Pancreas (tissue), 10 donors: ENCODE measurements around the gene DTNBP1. TPM values are rescaled to one million over a fixed set of nuclear protein-coding genes. Genes with fewer than 3 reads are reported as not detected.
"Not testable (repeated sequence)": the region's sequence is repeated elsewhere in the genome, so short reads cannot be mapped to it uniquely, and the experiment has no call there.

Experiments
- ATAC-seq, 4 donors: fragments of 200-7000 bp; cut with Tn5 transposase; one replicate each; pipeline versions ENCODE4 v1.8.0 to v1.9.1; 2020; ENCODE audit warnings: mild to moderate bottlenecking in 4 of 4, moderate library complexity in 4 of 4
- DNase-seq, 6 donors: peaks; one replicate each; pipeline ENCODE4 v3.0.0-alpha.2; 2020
- FAIRE-seq: peaks from 2 replicates; lab custom pipeline; 2012; peaks lifted over from hg19 to GRCh38; lab: Jason Lieb, UNC
- H3K27ac ChIP-seq, 4 donors: fragments of 200-600 bp; sonication (generic); 1 replicate in 3 of 4; 2 replicates in 1 of 4; pipeline versions ENCODE4 v1.5.0 to v1.8.0; 2020
- H3K27me3 ChIP-seq, 4 donors: fragments of 200-600 bp; one replicate each; pipeline ENCODE4 v1.8.0; 2021
- H3K36me3 ChIP-seq, 3 donors: fragments of 200-600 bp; sonication (generic) in 1 of 3; one replicate each; pipeline versions ENCODE4 v1.5.0 to v1.8.0; 2020 to 2021
- H3K4me1 ChIP-seq, 3 donors: fragments of 200-600 bp; one replicate each; pipeline ENCODE4 v1.8.0; 2021
- H3K4me3 ChIP-seq, 4 donors: fragments of 200-600 bp; sonication (generic) in 2 of 4; one replicate each; pipeline versions ENCODE4 v1.5.0 to v1.8.0; 2020 to 2021
- H3K9me3 ChIP-seq, 4 donors: fragments of 200-600 bp; one replicate each; pipeline ENCODE4 v1.8.0; 2021
- WGBS, 2 donors: extraction: QIAGEN DNeasy Blood & Tissue Kit; methylation state at CpG; one replicate each; pipeline ENCODE4 v1.1.7; 2013; 5-methylcytosine and 5-hydroxymethylcytosine counted together
- intact Hi-C, 3 donors: fragments of 100-400 bp; cut with DNase I; formaldehyde crosslinking; loops; one replicate each; pipeline versions ENCODE4 v1.11.1 to v1.14.2; 2022
- polyA plus RNA-seq, 2 donors: library from polyadenylated mRNA; stranded (reverse); fragments of 200-250 nt; gene quantifications; one replicate each; pipeline ENCODE4 v1.2.3, GENCODE V29; 2013
- total RNA-seq, 6 donors: library from RNA; stranded (reverse); fragmentation: NEBNext Ultra II Directional in 4 of 6; extraction: Animal tissue kit (Norgen Biotek cat#: 25700) in 4 of 6; gene quantifications; one replicate each; pipeline versions ENCODE4 v1.2.1 to v1.2.4, GENCODE V29; 2021 to 2023
- TF ChIP-seq, protein P1 (sequence below), 4 donors: fragments of 200-600 bp; sonication (generic) in 3 of 4; IDR thresholded peaks; one replicate each; pipeline versions ENCODE4 v1.5.0 to v1.8.0; 2021; ENCODE audit warnings: antibody characterized with exemption in 4 of 4
- donor health status: healthy with polysubstance abuse.
- donor health status: DM: no; HTN: no; CAD: no; lungs with moderate emphysema.
- donor health status: DM: no; HTN: no; CAD: no.
- donor health status: control.
- donor health status: control.
- donor health status: Bipolar disorder and iron deficiency.
- donor health status: DM: yes; HTN: yes; CAD: no.
- donor health status: DM: no; HTN: no; CAD: no.
- donor health status: DM: no; HTN: no; CAD: no.
- donor health status: DM: yes; HTN: yes; CAD: no.

Gene DTNBP1
- total and polyA plus RNA-seq, 8 donors, result 6.5 to 11.5 (median 8.0) TPM

DNA sequence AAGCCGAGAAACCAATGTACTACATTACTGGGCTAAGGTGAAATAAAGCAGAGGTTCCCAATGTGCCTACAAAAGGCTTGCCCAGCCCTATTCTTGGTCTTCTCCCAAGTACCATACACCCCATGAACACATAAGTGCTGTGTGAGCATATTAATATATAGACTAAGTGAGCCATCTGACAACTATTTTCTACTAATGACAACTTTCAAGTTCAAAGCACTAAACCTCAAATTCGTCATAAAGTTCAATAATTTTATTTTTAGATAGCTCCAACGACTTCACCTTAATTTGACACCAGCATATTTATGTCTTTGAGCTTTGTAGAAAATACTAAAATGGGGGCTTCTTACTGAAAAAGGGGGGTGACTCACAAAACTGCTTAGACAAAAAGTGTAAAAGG, 6.7 kb downstream of the DTNBP1 start:
- no peak for DNase-seq
- H3K36me3 ChIP-seq, result no peaks in the 10 kb centered on the region
- no peaks in the 10 kb centered on the region for H3K27me3 ChIP-seq
- H3K4me1 ChIP-seq, result no peaks in the 10 kb centered on the region
- H3K27ac ChIP-seq, result no peak overlapping the region
- TF ChIP-seq, protein P1, sequence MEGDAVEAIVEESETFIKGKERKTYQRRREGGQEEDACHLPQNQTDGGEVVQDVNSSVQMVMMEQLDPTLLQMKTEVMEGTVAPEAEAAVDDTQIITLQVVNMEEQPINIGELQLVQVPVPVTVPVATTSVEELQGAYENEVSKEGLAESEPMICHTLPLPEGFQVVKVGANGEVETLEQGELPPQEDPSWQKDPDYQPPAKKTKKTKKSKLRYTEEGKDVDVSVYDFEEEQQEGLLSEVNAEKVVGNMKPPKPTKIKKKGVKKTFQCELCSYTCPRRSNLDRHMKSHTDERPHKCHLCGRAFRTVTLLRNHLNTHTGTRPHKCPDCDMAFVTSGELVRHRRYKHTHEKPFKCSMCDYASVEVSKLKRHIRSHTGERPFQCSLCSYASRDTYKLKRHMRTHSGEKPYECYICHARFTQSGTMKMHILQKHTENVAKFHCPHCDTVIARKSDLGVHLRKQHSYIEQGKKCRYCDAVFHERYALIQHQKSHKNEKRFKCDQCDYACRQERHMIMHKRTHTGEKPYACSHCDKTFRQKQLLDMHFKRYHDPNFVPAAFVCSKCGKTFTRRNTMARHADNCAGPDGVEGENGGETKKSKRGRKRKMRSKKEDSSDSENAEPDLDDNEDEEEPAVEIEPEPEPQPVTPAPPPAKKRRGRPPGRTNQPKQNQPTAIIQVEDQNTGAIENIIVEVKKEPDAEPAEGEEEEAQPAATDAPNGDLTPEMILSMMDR (IDR thresholded peaks at IDR 0.05), result no peak
- intact Hi-C loops, result no loop called here
- ATAC-seq, result no peak
- no peaks in the 10 kb centered on the region for H3K9me3 ChIP-seq
- no peak overlapping the region for H3K4me3 ChIP-seq
- WGBS, 2 donors, result 70 to 73% methylated on average over 3 of the region's 3 CpGs
- FAIRE-seq, result no peak

- no peak for DNase-seq
- no peak overlapping the region for H3K4me3 ChIP-seq
- H3K27ac ChIP-seq, result no peak overlapping the region
- ATAC-seq, result no peak
- WGBS, 2 donors, result 89 to 97% methylated on average over 4 of the region's 4 CpGs
- H3K27me3 ChIP-seq, result no peaks in the 10 kb centered on the region
- intact Hi-C loops, result no loop called here
- TF ChIP-seq, protein P1 (IDR thresholded peaks at IDR 0.05), result no peak
- FAIRE-seq, result no peak
- H3K9me3 ChIP-seq, result no peaks in the 10 kb centered on the region
- no peaks in the 10 kb centered on the region for H3K4me1 ChIP-seq
- H3K36me3 ChIP-seq, result no peaks in the 10 kb centered on the region
These were observed 8.6 kb downstream of the DTNBP1 start for GRCh38 chr6:15654250-15654649.

DNA sequence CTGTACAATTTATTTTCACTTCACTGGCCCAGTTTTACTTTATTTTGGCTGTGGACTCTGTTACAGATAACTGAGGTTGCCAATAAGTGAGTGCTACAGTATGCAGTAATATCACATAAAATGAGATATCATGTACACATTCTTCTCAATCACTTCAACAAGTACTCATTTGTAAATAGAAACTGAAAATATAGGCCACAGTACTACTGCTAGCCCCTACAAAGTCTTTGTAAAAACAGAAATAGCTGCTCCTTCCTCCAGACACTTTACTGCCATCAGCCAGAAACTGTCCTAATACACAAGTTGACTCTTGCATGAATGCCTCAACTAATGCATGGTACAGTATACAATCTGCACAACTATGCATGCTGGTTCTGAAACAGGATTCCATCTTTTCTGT, 9.2 kb downstream of the DTNBP1 start:
- intact Hi-C loops, result no loop called here
- ATAC-seq (no peak), DNase-seq (no peak), FAIRE-seq (no peak)
- Histone ChIP-seq H3K27me3 (no peaks in the 10 kb centered on the region), H3K9me3 (no peaks in the 10 kb centered on the region), H3K36me3 (no peaks in the 10 kb centered on the region), H3K4me3 (no peak overlapping the region), H3K4me1 (no peaks in the 10 kb centered on the region), H3K27ac (no peak overlapping the region)
- TF ChIP-seq, protein P1 (IDR thresholded peaks at IDR 0.05), result no peak

- H3K36me3 ChIP-seq, H3K27ac ChIP-seq, H3K4me3 ChIP-seq, H3K9me3 ChIP-seq, FAIRE-seq, ATAC-seq, DNase-seq, intact Hi-C loops, H3K4me1 ChIP-seq, H3K27me3 ChIP-seq: not testable (repeated sequence)
- WGBS, 2 donors, result 95 to 99% methylated on average over 7 of the region's 7 CpGs
These were observed 12.7 kb downstream of the DTNBP1 start for GRCh38 chr6:15650004-15650559.

DNA sequence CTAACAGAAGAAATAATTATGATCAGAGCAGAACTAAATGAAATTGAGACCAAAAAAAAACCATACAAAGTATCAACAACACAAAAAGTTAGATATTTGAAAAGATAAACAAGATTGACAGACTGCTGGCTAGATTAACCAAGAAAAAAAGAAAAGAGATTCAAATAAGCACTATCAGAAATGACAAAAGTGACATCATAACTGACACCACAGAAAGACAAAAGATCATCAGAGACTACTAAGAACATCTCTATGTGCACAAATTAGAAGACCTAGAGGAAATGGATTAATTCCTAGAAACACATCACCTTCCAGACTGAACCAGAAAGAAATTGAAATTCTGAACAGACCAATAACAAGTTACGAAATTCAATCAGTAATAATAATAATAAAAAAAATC, 17.9 kb downstream of the DTNBP1 start:
- DNase-seq (no peak), FAIRE-seq (no peak), ATAC-seq (no peak)
- Histone ChIP-seq H3K4me1 (no peaks in the 10 kb centered on the region), H3K36me3 (no peaks in the 10 kb centered on the region), H3K27me3 (no peaks in the 10 kb centered on the region), H3K9me3 (no peaks in the 10 kb centered on the region), H3K4me3 (no peak overlapping the region), H3K27ac (no peak overlapping the region)
- intact Hi-C loops, result no loop called here
- 96 to 98% methylated on average over 1 of the region's 1 CpG for WGBS, 2 donors
- TF ChIP-seq, protein P1 (IDR thresholded peaks at IDR 0.05), result no peak
